Loucy (cell line): ENCODE data around the gene DCK.

Source experiments
- H2AFZ ChIP-seq: fragments of 200-600 bp; sonication (generic); 2 replicates; pipeline ENCODE4 v1.6.0; 2016; ENCODE audit warnings: antibody characterized with exemption, mild to moderate bottlenecking, low read length, moderate library complexity
- H3F3A ChIP-seq: fragments of 200-600 bp; 2 replicates; pipeline ENCODE4 v1.6.0; 2016; ENCODE audit warnings: antibody characterized with exemption, low read depth, mild to moderate bottlenecking
- H3K27me3 ChIP-seq: fragments of 200-600 bp; sonication (generic); 2 replicates; pipeline ENCODE4 v1.6.1; 2014; ENCODE audit warnings: low read length, mild to moderate bottlenecking; ENCODE audit not compliant: insufficient read depth, poor library complexity, severe bottlenecking
- H3K36me3 ChIP-seq: fragments of 200-600 bp; sonication (generic); 2 replicates; pipeline ENCODE4 v1.6.1; 2016; ENCODE audit warnings: low read length; ENCODE audit not compliant: insufficient read depth
- H3K4me1 ChIP-seq: fragments of 200-600 bp; sonication (generic); 2 replicates; pipeline ENCODE4 v1.5.1; 2014; ENCODE audit warnings: low read length, mild to moderate bottlenecking; ENCODE audit not compliant: insufficient read depth, poor library complexity, severe bottlenecking
- H3K4me2 ChIP-seq: fragments of 200-600 bp; sonication (generic); 2 replicates; pipeline ENCODE4 v1.6.0; 2014; ENCODE audit warnings: antibody characterized with exemption, low read length, low read depth, mild to moderate bottlenecking; ENCODE audit not compliant: poor library complexity, severe bottlenecking
- H3K4me3 ChIP-seq: fragments of 200-600 bp; sonication (generic); 2 replicates; pipeline ENCODE4 v1.5.1; 2014; ENCODE audit warnings: low read length, mild to moderate bottlenecking, mixed read lengths; ENCODE audit not compliant: poor library complexity, severe bottlenecking
- H3K79me2 ChIP-seq: fragments of 200-600 bp; sonication (generic); 2 replicates; pipeline ENCODE4 v1.6.1; 2014; ENCODE audit warnings: low read length; ENCODE audit not compliant: insufficient read depth
- H3K9ac ChIP-seq: fragments of 200-600 bp; sonication (generic); 2 replicates; pipeline ENCODE4 v1.6.0; 2014; ENCODE audit warnings: mild to moderate bottlenecking, low read depth, low read length, moderate library complexity; ENCODE audit not compliant: poor library complexity, severe bottlenecking
- H3K9me2 ChIP-seq: fragments of 200-600 bp; sonication (generic); replicated peaks from 2 replicates; pipeline ENCODE4 v1.6.1; 2016; ENCODE audit warnings: low read depth, low read length, mixed read lengths
- H3K9me3 ChIP-seq: fragments of 200-600 bp; sonication (generic); 2 replicates; pipeline ENCODE4 v1.6.1; 2014; ENCODE audit warnings: mild to moderate bottlenecking, antibody characterized with exemption, low read length, low read depth; ENCODE audit not compliant: insufficient read depth
- H4K20me1 ChIP-seq: fragments of 200-600 bp; sonication (generic); 2 replicates; pipeline ENCODE4 v1.6.0; 2014; ENCODE audit warnings: antibody characterized with exemption, low read length, mild to moderate bottlenecking; ENCODE audit not compliant: insufficient read depth, poor library complexity, severe bottlenecking
- EZH2phosphoT487 ChIP-seq: fragments of 200-600 bp; IDR thresholded peaks from 2 replicates; pipeline ENCODE4 v1.6.1; 2018; ENCODE audit warnings: antibody characterized with exemption, mild to moderate bottlenecking, moderate library complexity, borderline replicate concordance
- TF ChIP-seq, protein P1 (sequence below): fragments of 200-600 bp; sonication (generic); conservative IDR thresholded peaks from 2 replicates; pipeline ENCODE4 v1.5.1; 2014; ENCODE audit warnings: mild to moderate bottlenecking, antibody characterized with exemption, low read length

DCK gene

DNA sequence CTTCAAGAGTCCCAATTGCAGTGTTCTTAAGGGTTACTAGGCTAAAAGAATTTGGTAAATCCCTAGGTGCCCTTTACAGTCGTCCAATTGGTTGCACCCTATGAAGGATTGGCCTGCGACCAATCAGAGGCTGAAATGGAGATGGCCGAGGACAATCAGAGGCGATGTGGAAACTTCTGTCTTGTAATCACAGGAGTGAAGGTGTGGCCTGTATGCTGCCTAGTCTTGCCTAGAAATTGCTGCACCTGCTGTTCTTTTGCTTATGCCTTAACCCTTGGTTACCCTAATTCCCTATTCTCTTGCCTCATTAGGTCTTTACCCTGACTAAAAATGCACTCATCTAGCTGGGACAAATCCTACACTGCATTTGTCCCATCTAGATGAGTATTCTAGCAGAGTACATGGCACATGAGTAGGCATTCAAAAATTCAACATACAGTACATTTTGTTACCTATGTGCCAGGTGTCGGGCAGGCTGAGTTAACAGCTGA is 1.0 kb upstream of the DCK start:
- H3K4me2 ChIP-seq, result peak overlapping the region; percentile 81
- H3K79me2 ChIP-seq, result peaks cover 39% of the 10 kb centered on the region
- no peaks in the 10 kb centered on the region for H3F3A ChIP-seq
- no peak overlapping the region; the same call in 1 of the 2 replicates for H2AFZ ChIP-seq
- no peaks in the 10 kb centered on the region for H3K9me2 ChIP-seq
- H4K20me1 ChIP-seq, result peaks cover 27% of the 10 kb centered on the region
- H3K36me3 ChIP-seq, result no peaks in the 10 kb centered on the region
- H3K9ac ChIP-seq, result peak overlapping the region; percentile 97
- H3K4me1 ChIP-seq, result peaks cover 44% of the 10 kb centered on the region
- no peaks in the 10 kb centered on the region for H3K9me3 ChIP-seq
- H3K4me3 ChIP-seq, result peak overlapping the region; percentile 89
- peaks cover 9% of the 10 kb centered on the region for H3K27me3 ChIP-seq
- no peak for TF ChIP-seq EZH2phosphoT487
- TF ChIP-seq, protein P1, sequence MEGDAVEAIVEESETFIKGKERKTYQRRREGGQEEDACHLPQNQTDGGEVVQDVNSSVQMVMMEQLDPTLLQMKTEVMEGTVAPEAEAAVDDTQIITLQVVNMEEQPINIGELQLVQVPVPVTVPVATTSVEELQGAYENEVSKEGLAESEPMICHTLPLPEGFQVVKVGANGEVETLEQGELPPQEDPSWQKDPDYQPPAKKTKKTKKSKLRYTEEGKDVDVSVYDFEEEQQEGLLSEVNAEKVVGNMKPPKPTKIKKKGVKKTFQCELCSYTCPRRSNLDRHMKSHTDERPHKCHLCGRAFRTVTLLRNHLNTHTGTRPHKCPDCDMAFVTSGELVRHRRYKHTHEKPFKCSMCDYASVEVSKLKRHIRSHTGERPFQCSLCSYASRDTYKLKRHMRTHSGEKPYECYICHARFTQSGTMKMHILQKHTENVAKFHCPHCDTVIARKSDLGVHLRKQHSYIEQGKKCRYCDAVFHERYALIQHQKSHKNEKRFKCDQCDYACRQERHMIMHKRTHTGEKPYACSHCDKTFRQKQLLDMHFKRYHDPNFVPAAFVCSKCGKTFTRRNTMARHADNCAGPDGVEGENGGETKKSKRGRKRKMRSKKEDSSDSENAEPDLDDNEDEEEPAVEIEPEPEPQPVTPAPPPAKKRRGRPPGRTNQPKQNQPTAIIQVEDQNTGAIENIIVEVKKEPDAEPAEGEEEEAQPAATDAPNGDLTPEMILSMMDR, result no peak

DNA sequence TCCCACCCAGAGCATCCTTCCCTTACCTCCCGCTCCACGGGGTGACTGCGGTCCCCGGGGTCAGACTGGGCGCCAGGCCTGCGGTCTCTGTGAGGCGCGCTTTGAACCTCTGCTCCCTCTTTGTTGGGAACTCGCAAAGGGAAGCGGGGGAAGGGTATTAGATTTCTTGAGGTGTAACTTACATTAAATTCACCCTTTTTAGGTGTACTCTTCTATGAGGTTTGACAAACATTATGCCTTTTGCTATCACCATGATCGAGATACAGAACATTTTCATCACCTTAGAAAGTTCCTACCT is 569 bp downstream of the DCK start:
- peaks cover 41% of the 10 kb centered on the region for H4K20me1 ChIP-seq
- H3K9me2 ChIP-seq, result no peaks in the 10 kb centered on the region
- peak overlapping the region; percentile 89 for H3K4me3 ChIP-seq
- no peaks in the 10 kb centered on the region; the same call in 1 of the 2 replicates for H3K9me3 ChIP-seq
- no peak for TF ChIP-seq EZH2phosphoT487
- TF ChIP-seq, protein P1, result no peak
- peak overlapping the region; percentile 97 for H3K9ac ChIP-seq
- peak overlapping the region; percentile 93 for H2AFZ ChIP-seq
- H3K4me2 ChIP-seq, result peak overlapping the region; percentile 79
- peaks cover 55% of the 10 kb centered on the region for H3K79me2 ChIP-seq
- peaks cover 13% of the 10 kb centered on the region; the same call in 1 of the 2 replicates for H3K36me3 ChIP-seq
- no peaks in the 10 kb centered on the region for H3F3A ChIP-seq
- H3K4me1 ChIP-seq, result peaks cover 51% of the 10 kb centered on the region
- H3K27me3 ChIP-seq, result peaks cover 9% of the 10 kb centered on the region

DNA sequence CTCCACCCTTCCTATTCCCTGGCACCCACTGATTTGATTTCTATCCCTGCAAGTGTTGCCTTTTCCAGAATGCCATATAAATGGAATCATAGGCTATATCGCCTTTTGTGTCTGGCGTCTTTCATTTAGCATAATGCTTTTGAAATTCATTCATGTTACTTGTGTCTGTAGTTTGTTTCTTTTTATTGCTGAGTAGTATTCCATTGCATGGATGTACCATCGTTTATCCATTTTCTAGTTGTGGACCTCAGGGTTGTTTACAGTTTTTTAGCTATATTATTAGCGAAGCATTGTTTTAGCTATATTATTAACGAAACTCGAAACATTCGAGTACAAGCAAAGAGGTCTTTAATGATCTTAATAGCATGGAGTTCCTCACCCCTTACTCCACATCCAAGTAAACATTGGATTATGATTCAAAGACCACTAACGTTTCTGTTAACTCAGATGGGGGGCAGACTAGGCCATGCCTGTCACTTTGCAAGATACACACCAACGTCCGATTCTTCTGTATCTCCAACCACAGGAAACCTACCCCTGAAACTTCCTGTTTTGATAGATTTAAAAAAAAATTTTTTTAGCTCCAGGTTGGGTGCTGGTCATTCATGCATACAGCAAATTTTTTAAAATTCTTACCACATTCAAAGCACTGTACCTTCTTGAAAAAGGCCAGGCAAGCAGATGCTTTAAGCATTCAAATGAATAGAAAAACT is 1.1 kb downstream of the DCK start:
- peak overlapping the region; percentile 97 for H3K9ac ChIP-seq

More for the DNA sequence above, 1.1 kb downstream of the DCK start:
- Histone ChIP-seq H2AFZ (0 out of 2 replicates have a peak overlapping the region, but pooled peaks have one; percentile 93), H3K4me1 (peaks cover 51% of the 10 kb centered on the region), H3K36me3 (peaks cover 16% of the 10 kb centered on the region; the same call in 1 of the 2 replicates), H3K4me2 (peak overlapping the region; percentile 79), H3K27me3 (peaks cover 9% of the 10 kb centered on the region), H3K79me2 (peaks cover 60% of the 10 kb centered on the region), H4K20me1 (peaks cover 41% of the 10 kb centered on the region), H3K4me3 (peak overlapping the region; percentile 89), H3F3A (no peaks in the 10 kb centered on the region), H3K9me3 (no peaks in the 10 kb centered on the region; the same call in 1 of the 2 replicates), H3K9me2 (no peaks in the 10 kb centered on the region)
- TF ChIP-seq, protein P1, result no peak
